IMR-90 (cell line): ENCODE data around the gene OR52K1. TPM values are rescaled to one million over a fixed set of nuclear protein-coding genes. Genes with fewer than 3 reads are reported as not detected.

Source experiments
- ATAC-seq: fragments of 200-7000 bp; cut with Tn5 transposase; 2 replicates; pipeline ENCODE4 v1.9.1; 2020; ENCODE audit warnings: low read depth, mild to moderate bottlenecking, moderate library complexity
- BruUV-seq: library from RNA; stranded (reverse); fragments of 400-500 nt; replicated peaks from 2 replicates; lab custom pipeline; 2021; lab: Mats Ljungman, UMichigan
- CTCF ChIA-PET: fragments of 300-600 bp; formaldehyde crosslinking; extraction: SDS; loops from one replicate; lab custom pipeline; 2021; ENCODE audit warnings: antibody characterized with exemption; lab: Yijun Ruan, JAX
- POLR2A ChIA-PET: fragments of 300-600 bp; sonication (Branson Sonifier 250); formaldehyde crosslinking; loops from one replicate; lab custom pipeline; 2022; ENCODE audit warnings: antibody characterized with exemption; ENCODE audit not compliant: unreplicated experiment; lab: Charles Lee
- DNase-seq: peaks from one replicate; pipeline ENCODE4 v3.0.0; 2013
- H2AFZ ChIP-seq: replicated peaks from 2 replicates; pipeline ENCODE3; 2013; ENCODE audit warnings: low read length, mild to moderate bottlenecking; ENCODE audit not compliant: poor library complexity
- H2AK5ac ChIP-seq: 2 replicates; pipeline ENCODE4 v1.6.1; 2013; ENCODE audit warnings: low read depth, low read length, inconsistent platforms
- H2AK9ac ChIP-seq: replicated peaks from 2 replicates; pipeline ENCODE3; 2013; ENCODE audit warnings: mild to moderate bottlenecking, low read depth, low read length, moderate library complexity; ENCODE audit not compliant: poor library complexity
- H2BK120ac ChIP-seq: 2 replicates; pipeline ENCODE4 v1.6.1; 2013; ENCODE audit warnings: low read depth, low read length, inconsistent platforms
- H2BK15ac ChIP-seq: 3 replicates; pipeline ENCODE4 v1.6.1; 2013; ENCODE audit warnings: low read depth, low read length, inconsistent platforms
- H2BK20ac ChIP-seq: 2 replicates; pipeline ENCODE4 v1.6.1; 2013; ENCODE audit warnings: low read depth, mild to moderate bottlenecking, inconsistent platforms, low read length, moderate library complexity
- H2BK5ac ChIP-seq: 2 replicates; pipeline ENCODE4 v1.6.1; 2013; ENCODE audit warnings: mild to moderate bottlenecking, low read depth, low read length, inconsistent platforms; ENCODE audit not compliant: poor library complexity, severe bottlenecking
- H3K14ac ChIP-seq: replicated peaks from 2 replicates; pipeline ENCODE4 v1.6.1; 2013; ENCODE audit warnings: low read depth, low read length, inconsistent platforms
- H3K18ac ChIP-seq: 2 replicates; pipeline ENCODE4 v1.6.1; 2013; ENCODE audit warnings: low read depth, low read length, control low read depth
- H3K23ac ChIP-seq: 2 replicates; pipeline ENCODE4 v1.6.1; 2013; ENCODE audit warnings: low read depth, low read length, inconsistent platforms
- H3K27ac ChIP-seq: 2 replicates; pipeline ENCODE4 v1.5.1; 2013; ENCODE audit warnings: mild to moderate bottlenecking, control low read depth, low read length; ENCODE audit not compliant: insufficient read depth
- H3K27me3 ChIP-seq: 2 replicates; pipeline ENCODE4 v1.6.1; 2013; ENCODE audit warnings: low read length; ENCODE audit not compliant: control insufficient read depth, insufficient read depth
- H3K36me3 ChIP-seq: 2 replicates; pipeline ENCODE4 v1.6.1; 2013; ENCODE audit warnings: low read length, mixed read lengths; ENCODE audit not compliant: control insufficient read depth, insufficient read depth
- H3K4ac ChIP-seq: 2 replicates; pipeline ENCODE4 v1.6.1; 2013; ENCODE audit warnings: low read depth, low read length, inconsistent platforms
- H3K4me1 ChIP-seq: 2 replicates; pipeline ENCODE4 v1.6.1; 2013; ENCODE audit warnings: low read length, mixed read lengths; ENCODE audit not compliant: control insufficient read depth, insufficient read depth
- H3K4me2 ChIP-seq: 2 replicates; pipeline ENCODE4 v1.6.1; 2013; ENCODE audit warnings: low read depth, mild to moderate bottlenecking, control low read depth, low read length, moderate library complexity
- H3K4me3 ChIP-seq: 2 replicates; pipeline ENCODE4 v1.5.1; 2013; ENCODE audit warnings: low read depth, mild to moderate bottlenecking, control low read depth, low read length, moderate library complexity; ENCODE audit not compliant: insufficient read depth
- H3K56ac ChIP-seq: 2 replicates; pipeline ENCODE4 v1.6.1; 2013; ENCODE audit warnings: low read length, inconsistent platforms; ENCODE audit not compliant: insufficient read depth; ENCODE audit errors: extremely low read depth
- H3K79me1 ChIP-seq, 2 experiments: 2 replicates each; pipeline ENCODE4 v1.6.1; 2013; ENCODE audit warnings: low read length in 2 of 2, inconsistent platforms in 1 of 2, low read depth in 1 of 2
- H3K9ac ChIP-seq: 2 replicates; pipeline ENCODE4 v1.6.1; 2013; ENCODE audit warnings: low read depth, low read length, control low read depth
- H3K9me1 ChIP-seq: 2 replicates; pipeline ENCODE4 v1.6.1; 2013; ENCODE audit warnings: low read length, inconsistent platforms; ENCODE audit not compliant: insufficient read depth
- H3K9me3 ChIP-seq: 2 replicates; pipeline ENCODE4 v1.6.1; 2013; ENCODE audit warnings: low read length; ENCODE audit not compliant: control insufficient read depth, insufficient read depth
- H4K20me1 ChIP-seq: 2 replicates; pipeline ENCODE4 v1.6.1; 2013; ENCODE audit warnings: low read length, inconsistent platforms; ENCODE audit not compliant: insufficient read depth
- H4K5ac ChIP-seq: 2 replicates; pipeline ENCODE4 v1.6.1; 2013; ENCODE audit warnings: mild to moderate bottlenecking, low read depth, low read length, control low read depth
- H4K8ac ChIP-seq, 2 experiments: 2 replicates each; pipeline ENCODE4 v1.6.1; 2013; ENCODE audit warnings: low read depth in 2 of 2, low read length in 2 of 2, control low read depth in 1 of 2, inconsistent platforms in 1 of 2
- H4K91ac ChIP-seq: 2 replicates; pipeline ENCODE4 v1.6.1; 2013; ENCODE audit warnings: low read depth, low read length, inconsistent platforms; ENCODE audit not compliant: insufficient read depth
- CEBPB ChIP-seq: IDR thresholded peaks from 2 replicates; pipeline ENCODE4 v1.6.1; 2012; ENCODE audit warnings: low read depth, low read length, improper control_type of control experiment
- CTCF ChIP-seq: conservative IDR thresholded peaks from 2 replicates; pipeline ENCODE4 v1.5.1; 2012; ENCODE audit warnings: mild to moderate bottlenecking, low read depth, low read length, improper control_type of control experiment
- MAZ ChIP-seq: IDR thresholded peaks from 2 replicates; pipeline ENCODE4 v1.6.1; 2012; ENCODE audit warnings: low read depth, mild to moderate bottlenecking, low read length, improper control_type of control experiment, moderate library complexity, borderline replicate concordance
- RAD21 ChIP-seq: IDR thresholded peaks from 2 replicates; pipeline ENCODE4 v1.6.1; 2012; ENCODE audit warnings: low read length, improper control_type of control experiment
- RCOR1 ChIP-seq: IDR thresholded peaks from 2 replicates; pipeline ENCODE4 v1.6.1; 2012; ENCODE audit warnings: mild to moderate bottlenecking, low read length, improper control_type of control experiment; ENCODE audit not compliant: insufficient replicate concordance
- WGBS, 2 experiments: methylation state at CpG; one replicate each; pipeline versions ENCODE4 v1.1.5 to v1.1.7; 2013; ENCODE audit warnings: missing lambda C conversion rate in 2 of 2; ENCODE audit not compliant: insufficient read length in 1 of 2; ENCODE audit errors: extremely low coverage in 2 of 2; 5-methylcytosine and 5-hydroxymethylcytosine counted together
- dilution Hi-C: fragments of 300-500 bp; cut with HindIII; formaldehyde crosslinking; loops from one replicate; pipeline ENCODE4 v1.14.3; 2018; ENCODE audit warnings: low sequenced_read_pairs; ENCODE audit not compliant: unreplicated experiment
- in situ Hi-C: fragments of 300-500 bp; cut with MboI; formaldehyde crosslinking; loops from 3 replicates; pipeline ENCODE4 v1.14.3; 2019; ENCODE audit warnings: low sequenced_read_pairs, inconsistent platforms, mixed read lengths
- intact Hi-C: fragments of 100-400 bp; cut with micrococcal nuclease; formaldehyde crosslinking; loops from 2 replicates; pipeline ENCODE4 v1.10.0; 2022
- polyA plus RNA-seq, 3 experiments: library from polyadenylated mRNA; depleted of rRNA; stranded (reverse); fragments of >200 nt; gene quantifications; 2 replicates each; pipeline ENCODE4 v1.2.3, GENCODE V29; 2012; ENCODE audit warnings: low replicate concordance in 1 of 3
- total RNA-seq: library from RNA; depleted of rRNA; stranded (reverse); fragments of >200 nt; gene quantifications from 2 replicates; pipeline ENCODE4 v1.2.3, GENCODE V29; 2012

OR52K1 gene
- total and polyA plus RNA-seq, 2 of the 4 experiments (the other 2 are of a cell fraction) = not detected

- H3K14ac ChIP-seq = no peak overlapping the region
- H2AK5ac ChIP-seq = no peak overlapping the region
- POLR2A ChIA-PET = no interaction called here
- no peak overlapping the region for H3K23ac ChIP-seq
- no peaks in the 10 kb centered on the region for H3K4me1 ChIP-seq
- H3K4me3 ChIP-seq = no peak overlapping the region
- TF ChIP-seq CTCF (no peak), RAD21 (no peak), MAZ (no peak), CEBPB (no peak), RCOR1 (no peak)
- no peak overlapping the region for H4K91ac ChIP-seq
- ATAC-seq (no peak), DNase-seq (no peak)
- in situ Hi-C loops (no loop called here), intact Hi-C loops (no loop called here), dilution Hi-C loops (no loop called here)
- no peak overlapping the region for H4K5ac ChIP-seq
- 40% methylated on average over 2 of the region's 2 CpGs; no CpG with 5 or more reads in 1 of the 2 experiments for WGBS, 2 experiments
- H2AFZ ChIP-seq = no peak overlapping the region
- H3K9ac ChIP-seq = no peak overlapping the region
- H3K4ac ChIP-seq = no peak overlapping the region
- H3K18ac ChIP-seq = no peak overlapping the region
- no peak overlapping the region for H2BK20ac ChIP-seq
- no peak overlapping the region for H2BK15ac ChIP-seq
- CTCF ChIA-PET = no interaction called here
- H4K8ac ChIP-seq = no peak overlapping the region
- H4K20me1 ChIP-seq = no peaks in the 10 kb centered on the region
- H3K56ac ChIP-seq = no peak overlapping the region
- H2BK120ac ChIP-seq = no peak overlapping the region
- no peaks in the 10 kb centered on the region for H3K36me3 ChIP-seq
- no peak overlapping the region for H3K4me2 ChIP-seq
- no peaks in the 10 kb centered on the region for H3K9me1 ChIP-seq
- no TSS peak for BruUV-seq
- H3K9me3 ChIP-seq = no peaks in the 10 kb centered on the region
- H3K79me1 ChIP-seq = no peaks in the 10 kb centered on the region
- no peak overlapping the region for H3K27ac ChIP-seq
- no peak overlapping the region for H2AK9ac ChIP-seq
- H2BK5ac ChIP-seq = no peak overlapping the region
- H3K27me3 ChIP-seq = no peaks in the 10 kb centered on the region
Measured at GRCh38 chr11:4508886-4509285, 26.4 kb downstream of the OR52K1 start.
